A172 (cell line): ENCODE results near the gene CARD19. TPM values are rescaled to one million over a fixed set of nuclear protein-coding genes. Genes with fewer than 3 reads are reported as not detected.

ENCODE experiments used
- DNase-seq: peaks from one replicate; pipeline ENCODE4 v3.0.0-alpha.2; 2015; ENCODE audit warnings: low spot score
- total RNA-seq: library from RNA; depleted of rRNA; stranded (reverse); fragments of >200 nt; shearing (Covaris generic); gene quantifications from 2 replicates; pipeline ENCODE4 v1.2.3, GENCODE V29; 2014

CARD19 gene
- total RNA-seq, 1 experiment from 2014 or later, result 74.8 TPM

DNA sequence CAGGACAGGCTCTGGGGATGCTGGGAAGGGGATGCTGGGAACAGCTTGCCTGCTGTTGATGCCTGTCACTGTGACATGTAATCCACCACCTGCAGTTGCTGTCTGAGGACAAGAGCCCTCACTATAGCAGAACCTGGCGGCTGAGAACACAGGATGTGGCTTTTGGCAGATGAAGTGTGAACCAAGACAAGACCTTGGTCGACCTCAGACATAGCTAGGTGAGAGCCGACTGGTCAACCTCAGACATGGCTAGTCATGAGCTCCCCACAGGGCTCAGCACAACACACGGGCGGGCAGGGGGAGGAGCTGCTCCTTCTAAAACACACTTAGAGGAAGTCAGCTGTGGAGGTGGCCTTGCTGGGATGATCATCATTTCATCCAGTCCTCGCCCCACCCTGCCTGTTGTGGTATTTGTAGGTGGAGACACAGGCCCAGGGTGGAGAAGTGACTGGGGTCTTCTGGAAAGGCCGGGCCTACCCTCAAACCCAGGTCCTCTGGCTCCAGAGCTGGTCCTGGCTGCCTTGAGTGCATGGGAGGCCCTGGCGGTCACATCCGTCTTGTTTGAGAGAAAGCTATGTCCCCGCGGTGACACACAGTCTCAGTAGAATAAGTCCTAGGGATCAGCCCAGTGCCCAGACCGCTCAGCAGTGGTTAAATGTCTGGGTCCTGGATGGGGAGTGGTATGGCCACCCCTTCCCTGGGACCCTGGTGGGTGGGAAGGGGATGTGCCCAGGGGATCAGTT lies 31.5 kb upstream of the CARD19 start:
- DNase-seq, result peak; percentile 63

DNA sequence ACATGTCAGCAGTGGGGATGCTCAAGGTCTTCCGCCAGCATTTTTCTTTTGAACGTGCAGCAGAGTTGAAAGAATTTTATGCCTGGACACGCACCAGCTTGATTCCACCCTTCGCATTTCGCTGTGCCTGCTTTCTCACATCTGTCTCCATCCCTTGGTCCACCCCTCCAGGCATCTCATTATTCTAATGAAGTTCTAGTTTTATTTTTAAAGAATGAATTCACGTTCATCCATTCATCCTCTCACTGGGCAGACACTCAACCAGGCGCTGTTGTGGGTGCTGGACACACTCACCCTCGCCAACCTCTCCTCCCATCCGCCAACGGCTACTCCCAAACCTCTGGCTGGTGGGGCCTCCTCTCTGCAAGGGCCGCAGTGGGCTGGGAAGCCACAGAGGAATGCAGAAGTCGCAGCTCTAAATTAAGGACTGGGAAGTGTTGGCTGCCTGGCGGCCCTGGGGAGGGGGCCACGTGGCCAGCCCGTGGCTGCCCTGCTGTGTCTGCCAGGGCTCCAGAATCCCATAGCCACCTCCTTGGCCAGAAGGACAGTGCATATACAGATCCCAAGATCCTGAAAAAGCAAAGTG lies 30.8 kb upstream of the CARD19 start:
- no peak for DNase-seq

DNA sequence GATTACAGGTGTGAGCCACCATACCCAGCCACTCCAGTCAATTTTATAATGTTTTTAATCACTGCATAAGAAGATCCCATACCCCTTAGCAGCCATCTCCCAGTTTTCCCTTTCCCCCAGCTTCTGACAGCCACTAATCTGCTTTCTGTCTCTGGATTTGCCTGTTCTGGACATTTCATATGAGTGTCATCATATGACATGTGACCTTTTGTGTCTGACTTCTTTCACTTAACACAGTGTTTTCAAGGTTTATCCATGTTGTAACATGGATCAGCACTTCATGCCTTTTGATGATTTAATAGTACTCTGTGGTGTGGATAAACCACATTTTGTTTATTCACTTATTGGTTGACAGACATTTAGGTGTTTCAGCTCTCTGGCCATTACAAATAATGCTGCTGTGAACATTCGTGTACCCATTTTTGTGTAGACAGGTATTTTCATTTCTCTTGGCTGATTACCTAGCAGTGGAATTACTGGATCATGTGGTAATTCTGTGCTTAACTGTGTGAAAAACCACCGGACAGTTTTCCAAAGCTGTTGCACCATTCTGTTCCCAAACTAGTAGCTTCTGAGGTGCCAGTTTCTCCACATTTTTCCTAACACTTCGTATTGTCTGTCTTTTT lies 28.9 kb upstream of the CARD19 start:
- no peak for DNase-seq

DNA sequence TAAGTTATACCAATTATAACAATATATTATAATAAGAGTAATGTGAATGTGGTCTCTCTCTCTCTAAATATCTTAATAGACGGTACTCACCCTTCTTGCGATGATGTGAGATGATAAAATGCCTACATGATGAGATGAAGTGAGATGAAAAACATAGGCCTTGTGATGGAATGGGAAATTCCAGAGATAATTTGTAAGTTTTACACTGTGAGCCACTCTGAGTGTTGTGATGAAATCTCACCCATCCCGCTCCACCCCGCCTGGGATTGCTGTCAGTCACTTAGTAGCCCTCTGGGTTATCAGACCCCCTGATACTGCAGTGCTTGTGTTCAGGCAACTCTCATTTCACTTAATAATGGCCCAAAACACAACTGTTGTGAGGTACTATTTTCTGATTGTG lies 27.1 kb upstream of the CARD19 start:
- DNase-seq, result no peak

- peak; percentile 28 for DNase-seq
Observed at GRCh38 chr9:93071464-93071863, 24.6 kb upstream of the CARD19 start.

DNA sequence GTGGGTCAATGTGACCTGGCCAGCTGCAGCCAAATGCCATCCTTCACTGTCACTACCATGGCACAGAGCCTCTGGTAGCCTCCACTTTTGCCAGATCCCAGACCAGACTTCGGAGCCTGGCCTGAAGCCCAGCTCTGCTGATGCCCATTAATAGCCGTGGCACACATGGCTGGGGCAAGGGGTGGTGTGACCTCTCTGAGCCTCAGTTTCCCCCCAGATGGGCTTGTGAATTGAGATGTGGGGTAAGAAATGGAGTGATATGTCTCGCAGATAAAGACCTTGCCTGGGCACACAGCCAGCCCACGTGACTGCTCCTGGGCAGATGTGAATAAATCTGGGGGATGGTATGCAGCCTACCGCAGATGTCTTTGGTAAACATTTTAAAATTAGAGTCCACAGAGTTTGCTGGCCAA lies 23.6 kb upstream of the CARD19 start:
- peak; percentile 25 for DNase-seq

DNA sequence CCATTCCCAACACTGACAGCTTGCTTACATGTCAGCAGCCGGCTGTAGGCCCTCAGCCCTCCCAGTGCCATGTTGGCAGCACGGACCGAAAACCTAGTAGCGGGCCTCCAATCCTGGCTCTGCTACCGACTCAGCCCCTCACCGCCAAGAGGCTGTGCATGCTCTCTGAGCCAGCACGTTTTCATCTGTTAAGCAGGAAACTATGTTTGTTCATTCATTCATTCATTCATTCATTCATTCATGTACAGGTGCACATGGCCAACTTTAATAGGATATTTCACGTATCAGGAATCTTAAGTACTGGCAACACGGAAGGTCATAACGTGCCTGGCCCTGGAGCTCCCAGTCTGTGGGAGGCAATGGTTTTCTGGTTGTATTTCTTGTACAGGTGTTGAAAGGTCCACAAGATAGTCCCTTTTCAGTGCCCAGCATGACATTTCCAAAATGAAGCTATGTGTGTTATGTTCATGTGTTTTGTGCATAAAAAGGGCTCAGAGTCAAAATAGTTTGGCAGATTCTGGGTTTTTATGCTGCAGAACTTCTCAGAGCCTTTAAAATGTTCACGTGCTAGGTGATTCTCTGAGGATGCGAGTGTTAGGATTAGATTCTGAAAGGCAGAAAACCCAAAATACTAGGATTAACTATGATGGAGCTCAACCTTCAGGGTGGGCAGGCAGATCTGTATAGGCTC lies 19.8 kb upstream of the CARD19 start:
- DNase-seq, result no peak

GRCh38 chr9:93076792-93077128 lies 19.3 kb upstream of the CARD19 start:
- DNase-seq, result no peak

DNA sequence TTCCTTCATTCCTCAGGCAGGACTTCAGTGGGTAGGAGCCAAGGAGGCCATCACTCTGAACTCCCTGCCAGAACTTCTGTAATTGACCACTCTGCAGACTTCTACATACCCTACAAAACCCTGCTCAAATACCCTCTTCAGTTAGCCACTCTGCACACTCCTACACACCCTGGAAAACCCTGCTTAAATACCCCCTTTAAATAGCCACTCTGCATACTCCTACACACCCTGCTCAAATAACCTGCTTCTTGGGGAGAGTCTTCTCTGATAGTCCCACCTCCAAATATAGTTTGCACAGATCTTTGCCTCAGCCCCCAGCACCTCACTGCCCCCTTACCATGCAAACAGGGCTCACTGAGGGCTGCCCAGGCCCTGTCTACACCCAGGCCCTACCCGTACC lies 18.6 kb upstream of the CARD19 start:
- no peak for DNase-seq

DNA sequence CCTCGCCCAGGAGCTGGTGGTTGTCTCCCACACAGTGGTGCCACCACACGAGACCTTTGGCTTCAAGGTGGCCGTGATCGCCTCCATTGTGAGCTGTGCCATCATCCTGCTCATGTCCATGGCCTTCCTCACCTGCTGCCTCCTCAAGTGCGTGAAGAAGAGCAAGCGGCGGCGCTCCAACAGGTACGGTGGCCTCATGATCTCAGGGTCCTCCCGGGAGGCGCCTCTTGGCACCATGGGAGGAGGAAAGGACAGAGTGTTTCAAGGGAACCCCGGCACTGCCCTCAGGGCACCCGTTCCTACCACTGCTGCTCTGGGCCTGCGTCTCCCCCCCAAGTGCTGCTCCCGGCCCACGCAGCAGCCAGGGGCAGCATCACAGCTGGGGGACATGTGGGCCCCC lies 18.2 kb upstream of the CARD19 start:
- no peak for DNase-seq

DNA sequence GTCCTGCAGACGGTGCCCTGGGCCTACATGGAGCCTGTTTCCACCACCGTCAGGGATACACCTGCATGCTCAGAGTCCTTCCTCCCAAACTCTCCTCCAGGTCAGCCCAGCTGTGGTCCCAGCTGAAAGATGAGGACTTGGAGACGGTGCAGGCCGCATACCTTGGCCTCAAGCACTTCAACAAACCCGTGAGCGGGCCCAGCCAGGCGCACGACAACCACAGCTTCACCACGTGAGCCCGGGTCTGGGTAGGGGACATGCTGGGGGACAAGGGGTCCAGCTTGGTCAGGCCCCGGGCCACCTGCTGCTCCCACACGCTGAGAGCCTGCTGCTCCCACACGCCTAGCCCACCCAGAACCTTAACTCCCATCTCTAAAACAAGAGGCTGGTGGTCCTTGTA lies 16.6 kb upstream of the CARD19 start:
- DNase-seq, result no peak

GRCh38 chr9:93080406-93080805 lies 15.6 kb upstream of the CARD19 start:
- no peak for DNase-seq

- DNase-seq, result no peak
Observed at GRCh38 chr9:93081081-93081529, 14.9 kb upstream of the CARD19 start.

DNA sequence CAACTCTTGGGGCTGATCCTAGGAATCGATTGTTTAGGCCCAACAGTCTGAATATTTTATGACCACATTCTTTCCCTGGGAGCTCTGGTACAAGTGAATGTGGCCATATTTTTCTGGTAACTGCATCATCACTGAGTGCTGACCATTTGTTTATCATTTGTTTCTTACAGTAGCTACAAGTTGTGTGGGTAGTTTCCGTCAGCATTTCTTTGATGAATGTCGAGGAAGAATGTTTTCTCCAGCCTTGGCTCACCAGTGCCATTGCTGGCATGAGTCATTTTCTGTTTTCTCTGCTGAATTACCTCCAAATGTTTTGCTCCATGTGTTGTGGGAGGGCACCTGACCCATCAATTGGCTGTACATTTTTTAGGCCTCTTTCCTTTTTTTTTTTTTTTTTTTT lies 14.1 kb upstream of the CARD19 start:
- peak; percentile 82 for DNase-seq

DNA sequence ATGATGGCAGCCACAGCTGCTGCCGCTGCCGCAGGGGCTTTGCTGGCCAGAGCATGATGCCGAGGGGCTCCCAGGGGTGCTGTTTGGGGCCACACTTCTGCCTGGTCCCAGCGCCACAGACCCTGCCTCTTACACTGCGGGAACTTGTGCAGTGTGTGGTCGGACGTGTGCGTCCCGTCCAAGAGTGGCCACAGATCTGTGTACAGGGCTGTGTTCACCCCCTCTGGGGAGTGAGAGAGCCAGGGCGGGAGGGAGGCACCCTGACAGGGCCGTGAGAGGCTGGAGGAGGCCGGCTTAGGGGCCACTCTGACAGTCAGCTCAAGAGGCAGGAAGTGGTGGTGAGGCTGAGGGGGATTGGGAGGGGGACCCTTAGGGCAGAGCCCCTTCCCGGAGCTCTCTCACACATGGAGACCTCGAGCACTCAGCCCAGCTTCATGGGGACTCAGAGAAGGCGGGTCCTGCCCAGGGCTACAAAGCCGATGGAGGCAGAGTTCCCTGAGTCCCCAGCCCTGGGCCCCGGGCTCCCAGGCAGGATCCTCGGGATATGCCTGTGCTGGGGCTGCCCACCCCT lies 13.1 kb upstream of the CARD19 start:
- DNase-seq, result no peak

DNA sequence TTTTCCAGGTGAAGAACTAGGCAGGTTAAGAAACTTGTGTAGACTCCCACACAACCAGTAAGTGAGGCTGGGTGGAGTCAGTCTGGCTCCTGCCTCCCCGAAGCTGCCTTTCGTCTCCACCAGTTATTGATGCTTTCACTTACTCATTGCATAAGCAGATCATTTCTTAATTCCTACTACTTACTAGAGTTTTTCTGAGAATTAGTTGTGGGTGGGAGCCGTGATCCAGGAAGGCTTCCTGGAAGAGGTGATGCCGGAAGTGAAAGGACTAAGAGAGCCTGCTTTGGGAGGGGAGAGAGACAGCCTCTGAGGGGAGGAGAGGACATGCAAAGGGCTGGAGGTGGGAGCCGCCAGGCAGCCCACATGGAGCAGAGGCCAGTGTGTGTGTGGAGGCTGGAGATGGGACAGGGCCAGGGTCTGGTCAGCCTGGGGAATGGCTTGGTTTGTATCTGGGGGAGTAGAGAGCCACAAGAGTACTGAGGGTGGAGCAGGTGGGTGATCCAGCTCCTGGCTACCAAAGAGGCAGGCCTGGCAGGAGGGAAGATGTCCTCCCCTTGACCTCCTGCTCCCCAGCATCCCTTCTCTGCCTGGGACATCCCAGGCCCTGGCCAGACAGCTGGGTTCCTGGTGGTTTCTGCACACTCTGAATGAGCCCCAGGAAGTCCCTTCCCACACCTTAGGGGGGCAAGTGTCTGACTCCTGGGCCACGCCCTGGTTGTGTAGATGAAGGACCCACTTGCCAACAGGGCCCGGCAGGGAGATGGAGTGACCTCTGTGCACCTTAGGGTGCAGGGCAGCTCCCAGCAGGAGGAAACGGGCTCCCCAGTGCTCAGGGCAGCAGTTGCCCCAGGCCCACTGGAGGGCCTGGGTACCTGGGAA lies 12.2 kb upstream of the CARD19 start:
- no peak for DNase-seq

DNA sequence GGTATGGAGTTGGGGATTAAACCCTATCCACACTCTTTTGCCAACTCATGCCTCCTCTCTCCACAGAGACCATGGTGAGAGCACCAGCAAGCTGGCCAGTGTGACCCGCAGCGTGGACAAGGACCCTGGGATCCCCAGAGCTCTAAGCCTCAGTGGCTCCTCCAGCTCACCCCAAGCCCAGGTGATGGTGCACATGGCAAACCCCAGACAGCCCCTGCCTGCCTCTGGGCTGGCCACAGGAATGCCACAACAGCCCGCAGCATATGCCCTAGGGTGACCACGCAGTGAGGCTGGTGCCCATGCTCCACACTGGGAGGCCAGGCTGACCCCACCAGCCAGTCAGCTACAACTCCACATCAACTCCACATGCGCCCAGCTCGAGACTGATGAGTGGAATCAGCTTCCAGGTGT lies 11.5 kb upstream of the CARD19 start:
- DNase-seq, result no peak

DNA sequence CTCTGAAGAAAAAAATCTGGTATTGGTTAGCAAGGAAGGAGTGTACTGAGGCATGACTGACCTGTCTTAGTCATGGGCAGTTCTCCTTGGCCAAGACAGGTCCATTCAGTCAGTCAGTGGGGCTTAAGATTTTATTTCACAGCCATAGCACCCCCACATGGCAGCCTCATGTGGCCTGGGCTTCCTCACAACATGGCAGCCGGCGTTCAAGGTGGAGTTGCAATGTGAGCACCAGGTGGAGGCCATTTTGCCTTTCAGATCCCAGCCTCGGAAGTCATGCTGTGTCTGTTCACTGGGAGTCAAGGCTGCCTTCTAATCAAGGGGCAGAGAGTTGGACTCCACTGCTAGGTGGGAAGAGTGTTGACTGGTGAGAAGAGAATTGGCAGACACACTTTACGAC lies 10.3 kb upstream of the CARD19 start:
- DNase-seq, result no peak

GRCh38 chr9:93086447-93087224 lies 9.4 kb upstream of the CARD19 start:
- DNase-seq, result no peak

- DNase-seq, result no peak
Observed at GRCh38 chr9:93087971-93088655, 7.9 kb upstream of the CARD19 start.
